ENCODE data around the gene LAMB2.

DNA sequence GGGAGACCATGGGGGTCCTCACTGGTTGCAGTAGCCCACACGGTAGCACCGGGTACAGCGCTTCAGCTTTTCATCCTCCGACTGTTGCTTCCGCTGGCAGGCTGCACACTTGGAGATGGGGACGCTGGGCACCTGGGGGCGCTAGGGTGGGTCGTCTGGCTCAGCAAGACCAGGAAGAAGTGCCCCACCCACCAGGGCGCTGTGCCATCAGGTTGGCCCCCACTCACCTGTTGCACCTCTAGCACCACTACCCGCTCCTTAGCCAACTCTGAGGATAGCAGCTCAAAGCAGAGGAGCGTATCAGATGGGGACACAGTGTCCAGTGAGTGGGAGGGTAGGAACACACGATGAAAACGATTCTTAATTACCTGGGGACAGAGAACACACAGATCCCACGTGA is 20.6 kb downstream of the LAMB2 start:
- TF ChIP-seq JUND (IDR thresholded peaks at IDR 0.05; ENCODE audit: low read depth, low read length), result no peak
- TF ChIP-seq EZH2 (IDR thresholded peaks at IDR 0.05; ENCODE audit: borderline replicate concordance, control insufficient read depth, low read depth, low read length), result no peak
